ENCODE data around the gene FICD.

Gene FICD

DNA sequence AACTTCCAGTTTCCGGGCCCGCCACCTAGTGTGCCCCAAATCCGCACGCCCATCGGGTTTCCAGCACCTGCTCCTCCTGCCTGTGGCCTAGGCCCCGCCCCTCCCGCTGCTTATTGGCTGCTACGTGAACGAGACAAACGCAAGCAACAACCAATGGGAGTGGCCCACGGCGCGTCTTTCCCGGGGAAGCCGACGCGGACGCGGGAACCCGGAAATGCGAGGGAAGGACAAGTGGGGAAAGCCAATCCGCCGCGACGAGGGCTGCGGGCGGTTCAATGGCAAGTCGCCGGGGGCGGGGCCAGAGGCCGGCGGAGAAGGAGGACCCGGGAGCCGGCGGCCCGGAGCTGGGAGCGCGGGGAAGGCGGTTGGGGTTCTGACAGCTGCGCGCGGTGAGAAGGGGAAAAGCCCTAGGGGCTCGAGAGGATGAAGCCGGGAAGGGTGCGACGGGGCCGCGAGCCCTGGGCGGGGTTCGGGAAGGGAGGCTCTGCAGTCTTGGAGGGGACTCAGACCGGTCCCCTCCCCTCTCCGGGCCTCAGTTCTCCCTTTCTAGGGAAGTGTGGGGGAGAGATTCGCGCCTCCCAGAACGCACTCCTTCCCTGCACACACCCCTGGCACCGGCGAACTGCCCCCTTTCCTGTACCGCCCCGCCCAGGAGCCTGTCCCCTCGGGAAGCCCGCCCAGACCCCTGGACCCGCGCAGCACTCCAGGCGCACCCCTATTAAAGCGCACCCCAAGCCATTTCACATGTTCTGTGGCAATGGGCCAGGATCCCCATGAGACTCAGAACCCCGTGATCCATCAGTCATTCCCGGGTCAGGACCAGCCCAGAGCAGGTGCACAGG lies at the start of gene FICD:
Gene FICD, plus strand, starts transcription at position 305 of the 842 bp plus-strand sequence. CDS start 1,696 bp downstream, outside the sequence.
- peak; percentile 97 for DNase-seq (ENCODE audit: low read depth)
- peak within 1 kb of the TSS; percentile 87 for H3K4me3 ChIP-seq (ENCODE audit: low read length)
- TF ChIP-seq, protein P1, sequence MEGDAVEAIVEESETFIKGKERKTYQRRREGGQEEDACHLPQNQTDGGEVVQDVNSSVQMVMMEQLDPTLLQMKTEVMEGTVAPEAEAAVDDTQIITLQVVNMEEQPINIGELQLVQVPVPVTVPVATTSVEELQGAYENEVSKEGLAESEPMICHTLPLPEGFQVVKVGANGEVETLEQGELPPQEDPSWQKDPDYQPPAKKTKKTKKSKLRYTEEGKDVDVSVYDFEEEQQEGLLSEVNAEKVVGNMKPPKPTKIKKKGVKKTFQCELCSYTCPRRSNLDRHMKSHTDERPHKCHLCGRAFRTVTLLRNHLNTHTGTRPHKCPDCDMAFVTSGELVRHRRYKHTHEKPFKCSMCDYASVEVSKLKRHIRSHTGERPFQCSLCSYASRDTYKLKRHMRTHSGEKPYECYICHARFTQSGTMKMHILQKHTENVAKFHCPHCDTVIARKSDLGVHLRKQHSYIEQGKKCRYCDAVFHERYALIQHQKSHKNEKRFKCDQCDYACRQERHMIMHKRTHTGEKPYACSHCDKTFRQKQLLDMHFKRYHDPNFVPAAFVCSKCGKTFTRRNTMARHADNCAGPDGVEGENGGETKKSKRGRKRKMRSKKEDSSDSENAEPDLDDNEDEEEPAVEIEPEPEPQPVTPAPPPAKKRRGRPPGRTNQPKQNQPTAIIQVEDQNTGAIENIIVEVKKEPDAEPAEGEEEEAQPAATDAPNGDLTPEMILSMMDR (conservative IDR thresholded peaks at IDR 0.05; ENCODE audit: low read length) = no peak

DNA sequence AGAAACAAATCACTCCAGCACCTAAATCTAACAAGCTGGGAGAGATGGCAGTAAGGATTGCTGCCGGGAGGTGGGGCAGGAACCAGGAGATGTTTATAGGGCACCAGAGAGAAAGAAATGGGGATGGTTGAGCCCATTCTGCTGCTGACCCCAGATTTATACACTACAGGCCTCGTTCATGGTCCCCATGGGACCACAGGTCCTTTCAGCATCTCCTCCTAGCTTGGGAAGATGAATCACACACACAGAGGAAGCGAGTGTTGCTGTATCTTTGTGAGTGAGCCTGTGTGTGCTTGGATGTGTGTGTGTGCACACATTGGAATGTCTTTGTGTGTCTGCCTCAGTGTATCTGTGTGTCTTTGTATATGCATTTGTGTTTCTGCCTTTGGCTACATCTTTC lies 49.7 kb upstream of the FICD start:
- DNase-seq (ENCODE audit: low read depth) = no peak
- H3K4me3 ChIP-seq (ENCODE audit: low read length) = no peak overlapping the region
- TF ChIP-seq, protein P1 (conservative IDR thresholded peaks at IDR 0.05; ENCODE audit: low read length) = no peak

DNA sequence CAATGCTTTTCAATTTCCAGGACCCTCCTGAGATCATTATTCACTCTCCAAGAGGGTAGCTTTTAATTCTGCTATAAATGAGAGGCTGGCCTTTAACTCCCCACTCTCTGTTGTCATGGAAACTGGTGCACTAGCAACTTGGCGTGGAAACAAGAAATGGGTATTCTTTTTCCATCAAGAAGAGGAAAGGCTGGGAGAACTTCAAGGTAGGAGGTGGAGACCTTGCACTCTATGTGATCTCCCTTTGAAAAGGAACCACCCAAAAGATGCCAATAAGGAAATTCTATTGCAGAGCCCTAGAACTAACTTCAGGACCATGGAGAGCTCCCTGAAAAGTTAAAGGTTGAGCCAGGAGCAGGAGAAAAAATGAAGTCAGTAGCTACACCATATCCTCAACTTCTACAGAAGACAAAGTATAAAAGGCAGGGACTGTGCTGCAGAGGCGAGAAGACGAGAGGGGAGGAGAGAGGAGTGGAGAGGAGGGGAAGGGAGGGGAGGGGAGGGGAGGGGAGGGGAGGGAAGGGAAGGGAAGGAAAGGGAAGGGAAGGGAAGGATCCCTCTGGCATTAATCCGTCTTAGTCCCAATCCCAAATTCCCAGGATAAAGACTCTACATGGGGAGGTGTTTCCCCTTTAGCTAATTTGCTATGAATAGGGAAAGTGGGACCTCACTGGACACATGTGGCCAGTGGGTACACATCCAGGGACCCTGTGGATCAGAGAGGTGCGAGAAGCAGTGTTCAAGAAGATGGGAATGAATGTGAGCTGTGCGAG lies 46.7 kb upstream of the FICD start:
- TF ChIP-seq, protein P1 (conservative IDR thresholded peaks at IDR 0.05; ENCODE audit: low read length) = no peak
- DNase-seq (ENCODE audit: low read depth) = peak; percentile 17
- H3K4me3 ChIP-seq (ENCODE audit: low read length) = no peak overlapping the region

DNA sequence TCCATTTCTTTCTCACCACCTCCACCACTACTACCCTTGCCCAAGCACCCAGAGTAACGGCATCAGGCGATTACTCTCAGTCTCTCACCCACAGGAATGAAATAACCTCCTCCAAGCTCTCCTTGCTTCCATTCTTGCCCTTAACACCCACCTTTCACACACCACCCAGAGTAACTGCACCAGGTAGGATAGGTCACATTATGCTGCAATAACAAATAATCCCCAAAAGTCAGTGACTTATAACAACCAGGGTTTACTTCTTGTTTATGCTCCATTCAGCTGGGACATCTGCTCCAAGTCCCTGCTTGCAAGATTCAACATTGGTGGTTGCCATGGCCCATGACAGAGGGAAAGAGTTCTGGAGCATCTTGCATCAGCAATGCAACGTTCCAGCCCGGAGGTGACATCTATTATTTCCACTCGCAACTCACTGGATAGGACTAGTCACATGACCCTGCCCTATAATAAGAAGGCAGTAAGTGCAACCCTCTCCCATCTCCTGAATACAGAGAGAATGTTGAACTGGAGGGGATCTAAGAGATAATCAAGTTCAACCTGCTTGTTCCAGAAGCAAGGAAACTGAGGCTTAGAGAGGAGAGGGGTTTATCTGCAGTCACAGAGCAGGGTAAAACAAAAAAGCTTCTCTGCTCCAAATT lies 41.5 kb upstream of the FICD start:
- DNase-seq (ENCODE audit: low read depth) = no peak
- TF ChIP-seq, protein P1 (conservative IDR thresholded peaks at IDR 0.05; ENCODE audit: low read length) = no peak
- H3K4me3 ChIP-seq (ENCODE audit: low read length) = no peak overlapping the region

DNA sequence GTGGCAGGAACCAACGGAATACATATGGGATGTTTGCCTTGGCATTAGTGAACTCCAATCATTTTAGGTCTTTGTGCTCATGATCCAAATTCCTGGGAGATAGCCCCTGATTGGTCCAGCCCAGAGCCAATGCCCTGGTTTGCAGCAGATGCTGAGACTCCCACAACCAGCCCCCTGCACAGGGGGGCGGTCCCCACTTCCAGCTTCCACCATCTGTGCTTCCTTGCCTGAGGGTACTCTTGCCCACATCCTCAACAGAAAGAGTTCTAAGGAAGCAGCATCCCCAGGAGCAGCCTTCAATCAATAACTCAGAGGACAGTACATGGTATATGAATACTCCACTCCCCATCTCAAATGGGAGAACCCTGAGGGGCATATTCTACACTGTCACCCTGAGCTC lies 39.7 kb upstream of the FICD start:
- DNase-seq (ENCODE audit: low read depth) = no peak
- TF ChIP-seq, protein P1 (conservative IDR thresholded peaks at IDR 0.05; ENCODE audit: low read length) = no peak
- H3K4me3 ChIP-seq (ENCODE audit: low read length) = no peak overlapping the region

DNA sequence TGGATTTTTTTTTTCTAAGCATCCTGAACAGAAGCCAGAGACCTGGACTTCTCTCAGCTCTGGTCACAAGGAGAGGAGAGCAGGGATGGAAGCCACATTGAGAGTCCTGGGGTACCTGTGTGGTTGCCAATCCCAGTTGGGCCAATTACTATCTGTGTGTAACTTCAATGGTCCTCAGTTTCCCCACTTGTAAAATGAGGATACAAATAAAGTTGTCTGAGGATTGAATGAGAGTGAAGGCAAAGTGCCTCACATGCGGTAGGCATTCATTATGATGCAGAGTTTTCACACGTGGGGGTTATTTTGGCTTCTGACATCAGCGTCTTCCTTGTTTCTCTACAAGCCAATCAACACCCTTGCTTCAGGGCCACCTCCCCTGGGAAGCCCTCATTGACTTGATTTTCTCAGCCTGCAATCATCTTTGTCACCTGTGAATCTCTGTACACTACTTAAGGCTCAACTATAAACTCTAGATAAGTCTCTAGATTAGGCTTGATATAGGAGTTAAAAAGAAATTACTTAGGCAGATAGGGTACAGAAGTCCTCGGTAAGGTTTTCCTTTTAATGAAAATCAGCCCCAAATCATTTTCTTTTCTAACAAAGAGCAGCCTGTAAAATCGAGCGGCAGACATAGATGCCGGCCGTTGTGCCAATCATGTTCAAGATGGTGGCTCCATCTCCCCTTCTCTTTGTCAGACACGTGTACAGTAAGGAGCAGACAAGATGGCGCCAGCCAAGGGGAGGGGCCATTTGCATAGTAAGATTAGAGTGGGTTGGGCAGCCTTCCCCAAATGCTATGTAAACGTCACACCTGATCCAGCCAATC lies 37.8 kb upstream of the FICD start:
- TF ChIP-seq, protein P1 (conservative IDR thresholded peaks at IDR 0.05; ENCODE audit: low read length) = no peak
- DNase-seq (ENCODE audit: low read depth) = no peak
- H3K4me3 ChIP-seq (ENCODE audit: low read length) = no peak overlapping the region

All from AG10803 (cell line).